OCI-LY1 (cell line): Measurements from ENCODE around the gene DDX10.

ENCODE experiments used
- H2AFZ ChIP-seq: fragments of 200-600 bp; sonication (generic), shearing (Covaris generic); 2 replicates; pipeline ENCODE4 v1.6.0; 2014; ENCODE audit warnings: antibody characterized with exemption, mild to moderate bottlenecking, low read length
- H3F3A ChIP-seq: fragments of 200-600 bp; sonication (generic), shearing (Covaris generic); 2 replicates; pipeline ENCODE4 v1.6.0; 2014; ENCODE audit warnings: mild to moderate bottlenecking, antibody characterized with exemption, low read length, moderate library complexity; ENCODE audit not compliant: insufficient read depth
- H3K27ac ChIP-seq: fragments of 200-600 bp; sonication (generic); 2 replicates; pipeline ENCODE4 v1.5.1; 2014; ENCODE audit warnings: low read length, mixed run types, mild to moderate bottlenecking, low read depth; ENCODE audit not compliant: poor library complexity, severe bottlenecking
- H3K27me3 ChIP-seq: fragments of 200-600 bp; sonication (generic); 2 replicates; pipeline ENCODE4 v1.6.0; 2014; ENCODE audit warnings: antibody characterized with exemption, mild to moderate bottlenecking, low read length, moderate library complexity; ENCODE audit not compliant: insufficient read depth
- H3K36me3 ChIP-seq: fragments of 200-600 bp; sonication (generic); 2 replicates; pipeline ENCODE4 v1.6.1; 2014; ENCODE audit warnings: mild to moderate bottlenecking, antibody characterized with exemption, low read length, moderate library complexity, mixed read lengths; ENCODE audit not compliant: insufficient read depth
- H3K4me1 ChIP-seq: fragments of 200-600 bp; sonication (generic); 2 replicates; pipeline ENCODE4 v1.5.1; 2014; ENCODE audit warnings: mild to moderate bottlenecking, low read length, moderate library complexity; ENCODE audit not compliant: insufficient read depth, severe bottlenecking
- H3K4me2 ChIP-seq: fragments of 200-600 bp; sonication (generic), shearing (Covaris generic); 2 replicates; pipeline ENCODE4 v1.6.1; 2014; ENCODE audit warnings: low read length
- H3K4me3 ChIP-seq: fragments of 200-600 bp; sonication (generic); 2 replicates; pipeline ENCODE4 v1.5.1; 2014; ENCODE audit warnings: low read length, low read depth, mild to moderate bottlenecking, mixed read lengths; ENCODE audit not compliant: poor library complexity, severe bottlenecking
- H3K79me2 ChIP-seq: fragments of 200-600 bp; shearing (Covaris generic); 2 replicates; pipeline ENCODE4 v1.6.1; 2016; ENCODE audit warnings: mixed run types, low read length, mixed read lengths; ENCODE audit not compliant: insufficient read depth
- H3K9ac ChIP-seq: fragments of 200-600 bp; sonication (generic), shearing (Covaris generic); 2 replicates; pipeline ENCODE4 v1.6.1; 2014; ENCODE audit warnings: mild to moderate bottlenecking, low read length, mixed read lengths
- H3K9me2 ChIP-seq: fragments of 200-600 bp; sonication (generic), shearing (Covaris generic); 2 replicates; pipeline ENCODE4 v1.6.1; 2014; ENCODE audit warnings: low read depth, mild to moderate bottlenecking, low read length, mixed read lengths
- H3K9me3 ChIP-seq: fragments of 200-600 bp; shearing (Covaris generic); 2 replicates; pipeline ENCODE4 v1.6.1; 2014; ENCODE audit warnings: low read length, mixed read lengths
- H4K20me1 ChIP-seq: fragments of 200-600 bp; sonication (generic), shearing (Covaris generic); 2 replicates; pipeline ENCODE4 v1.6.0; 2016; ENCODE audit warnings: mild to moderate bottlenecking, low read length; ENCODE audit not compliant: insufficient read depth
- CTCF ChIP-seq: fragments of 200-600 bp; sonication (generic), shearing (Covaris generic); IDR thresholded peaks from 2 replicates; pipeline ENCODE4 v1.5.1; 2017; ENCODE audit warnings: mild to moderate bottlenecking, antibody characterized with exemption, low read length, moderate library complexity, mixed read lengths
- EZH2 ChIP-seq: fragments of 200-600 bp; sonication (generic), shearing (Covaris generic); IDR thresholded peaks from 2 replicates; pipeline ENCODE4 v1.8.0; 2017; ENCODE audit warnings: borderline replicate concordance, mixed run types, mild to moderate bottlenecking, antibody characterized with exemption, low read length, moderate library complexity, mixed read lengths

The DDX10 gene

GRCh38 chr11:108805030-108805429 lies 140.2 kb downstream of the DDX10 start:
- Histone ChIP-seq H3K9me3 (no peaks in the 10 kb centered on the region), H3K27ac (no peak overlapping the region), H3K9ac (no peak overlapping the region), H3K27me3 (no peaks in the 10 kb centered on the region), H3K4me1 (no peaks in the 10 kb centered on the region), H4K20me1 (no peaks in the 10 kb centered on the region), H3K79me2 (no peaks in the 10 kb centered on the region), H3K9me2 (no peaks in the 10 kb centered on the region), H3K36me3 (peaks cover 17% of the 10 kb centered on the region; the same call in 1 of the 2 replicates), H3K4me3 (no peak overlapping the region), H3F3A (no peaks in the 10 kb centered on the region), H2AFZ (no peak overlapping the region), H3K4me2 (no peak overlapping the region)
- TF ChIP-seq EZH2 (no peak), CTCF (no peak)

DNA sequence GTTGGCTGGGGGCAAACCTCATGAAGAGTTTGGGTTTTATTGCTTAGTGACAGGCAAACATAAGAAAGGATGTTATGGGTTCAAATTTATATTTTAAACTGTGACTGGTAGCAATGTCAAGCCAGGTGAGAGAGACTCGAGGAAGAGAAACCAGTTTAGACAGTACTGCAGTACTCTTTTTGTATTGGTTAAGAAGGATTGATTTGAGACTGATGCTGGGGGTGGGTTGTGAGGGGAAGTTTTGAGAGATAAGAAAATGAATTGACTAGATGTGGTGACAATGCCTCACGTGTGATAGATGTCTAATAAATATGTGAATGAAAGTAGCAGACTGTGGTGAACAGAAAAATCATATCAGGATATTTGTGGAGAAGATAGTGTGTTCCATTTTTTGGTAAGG lies 142.4 kb downstream of the DDX10 start:
- Histone ChIP-seq H3K79me2 (no peaks in the 10 kb centered on the region), H3K27me3 (no peaks in the 10 kb centered on the region), H3K9ac (no peak overlapping the region), H3K4me3 (no peak overlapping the region), H3K36me3 (peaks cover 17% of the 10 kb centered on the region; the same call in 1 of the 2 replicates), H3K4me2 (no peak overlapping the region), H3K9me2 (no peaks in the 10 kb centered on the region), H3F3A (no peaks in the 10 kb centered on the region), H2AFZ (no peak overlapping the region), H3K27ac (no peak overlapping the region), H3K9me3 (no peaks in the 10 kb centered on the region), H3K4me1 (no peaks in the 10 kb centered on the region), H4K20me1 (no peaks in the 10 kb centered on the region)
- TF ChIP-seq CTCF (no peak), EZH2 (no peak)

DNA sequence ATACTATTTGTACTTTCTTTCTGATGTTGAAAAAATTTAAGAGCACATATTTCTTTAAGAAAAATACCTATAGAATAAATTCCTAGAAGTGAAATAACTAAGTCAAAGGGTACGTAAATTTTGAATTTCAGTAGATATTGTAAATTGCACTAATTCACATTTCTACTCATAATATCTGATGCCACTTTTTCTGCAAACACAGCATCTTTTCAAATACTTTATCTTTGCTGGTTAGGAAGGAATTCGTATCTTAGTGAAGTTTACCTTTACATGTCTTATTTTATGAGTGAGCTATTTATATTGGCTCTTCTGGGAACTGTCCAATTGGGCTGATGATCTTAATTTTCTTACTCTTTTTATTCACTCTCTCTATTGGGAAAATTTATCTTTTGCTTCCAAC lies 148.2 kb downstream of the DDX10 start:
- Histone ChIP-seq H3K27me3 (no peaks in the 10 kb centered on the region), H3K27ac (no peak overlapping the region), H4K20me1 (no peaks in the 10 kb centered on the region), H3K4me1 (no peaks in the 10 kb centered on the region), H3K9me2 (no peaks in the 10 kb centered on the region), H3K4me3 (no peak overlapping the region), H3K9me3 (no peaks in the 10 kb centered on the region), H3K79me2 (no peaks in the 10 kb centered on the region), H2AFZ (no peak overlapping the region), H3F3A (no peaks in the 10 kb centered on the region), H3K9ac (no peak overlapping the region), H3K4me2 (no peak overlapping the region), H3K36me3 (peaks cover 7% of the 10 kb centered on the region; the same call in 1 of the 2 replicates)
- TF ChIP-seq EZH2 (no peak), CTCF (no peak)
